Adrenal gland (tissue), 5 donors: ENCODE measurements around the gene DPH7.

Source experiments
- CTCF ChIP-seq, 6 experiments: fragments of 450-650 bp in 4 of 6; fragments of 200-600 bp in 2 of 6; sonication (generic) in 1 of 6; IDR thresholded peaks; 1 replicate in 5 of 6; 2 replicates in 1 of 6; pipeline versions ENCODE4 v1.5.1 to v1.8.0; 2016 to 2021; ENCODE audit warnings: antibody characterized with exemption in 6 of 6, mild to moderate bottlenecking in 2 of 6, moderate library complexity in 1 of 6
- POLR2A ChIP-seq, 2 donors: fragments of 450-650 bp; IDR thresholded peaks; one replicate each; pipeline ENCODE4 v1.6.1; 2017; ENCODE audit warnings: antibody characterized with exemption in 2 of 2, mild to moderate bottlenecking in 2 of 2, moderate library complexity in 1 of 2
- donor health status: DM: no; HTN: no; CAD: no.

GRCh38 chr9:137618105-137619067, 39.7 kb upstream of the DPH7 start, which contains the start of gene EHMT1:
- TF ChIP-seq CTCF (IDR thresholded peaks at IDR 0.05) (peak in 1 of 6 experiments; percentile 2), POLR2A (IDR thresholded peaks at IDR 0.05) (peak; percentile 28 to 71)
